Esophagus (tissue), 2 donors: ENCODE results near the gene FOXP1. TPM values are rescaled to one million over a fixed set of nuclear protein-coding genes. Genes with fewer than 3 reads are reported as not detected.

ENCODE experiments used
- H3K27ac ChIP-seq, 2 donors: one replicate each; pipeline ENCODE4 v1.5.1; 2013; ENCODE audit warnings: low read depth in 2 of 2, mild to moderate bottlenecking in 2 of 2, inconsistent platforms in 1 of 2, low read length in 1 of 2, moderate library complexity in 1 of 2
- H3K27me3 ChIP-seq, 2 donors: one replicate each; pipeline ENCODE4 v1.6.1; 2013; ENCODE audit warnings: low read length in 2 of 2, control low read depth in 1 of 2, mild to moderate bottlenecking in 1 of 2; ENCODE audit not compliant: insufficient read depth in 2 of 2, control insufficient read depth in 1 of 2
- H3K36me3 ChIP-seq, 2 donors: one replicate each; pipeline ENCODE4 v1.6.1; 2013; ENCODE audit warnings: low read length in 1 of 2; ENCODE audit not compliant: control insufficient read depth in 2 of 2, insufficient read depth in 2 of 2
- H3K4me1 ChIP-seq, 2 donors: one replicate each; pipeline ENCODE4 v1.6.1; 2013; ENCODE audit warnings: low read length in 1 of 2; ENCODE audit not compliant: control insufficient read depth in 2 of 2, insufficient read depth in 2 of 2
- H3K4me3 ChIP-seq, 2 donors: one replicate each; pipeline ENCODE4 v1.5.1; 2013; ENCODE audit warnings: low read length in 2 of 2, mild to moderate bottlenecking in 2 of 2, low read depth in 1 of 2, moderate library complexity in 1 of 2
- H3K9me3 ChIP-seq, 2 donors: one replicate each; pipeline ENCODE4 v1.6.1; 2013; ENCODE audit warnings: mild to moderate bottlenecking in 2 of 2, low read depth in 1 of 2, low read length in 1 of 2, moderate library complexity in 1 of 2; ENCODE audit not compliant: control insufficient read depth in 2 of 2, insufficient read depth in 1 of 2
- WGBS, 2 donors: extraction: QIAGEN DNeasy Blood & Tissue Kit; methylation state at CpG; one replicate each; pipeline ENCODE4 v1.1.7; 2013; 5-methylcytosine and 5-hydroxymethylcytosine counted together
- polyA plus RNA-seq, 2 donors: library from polyadenylated mRNA; stranded (reverse); fragments of 200-250 nt; gene quantifications; one replicate each; pipeline ENCODE4 v1.2.3, GENCODE V29; 2013
- donor health status: healthy with polysubstance abuse.
- donor health status: Bipolar disorder and iron deficiency.

Gene FOXP1
- polyA plus RNA-seq, 2 donors = 10.7 to 20.4 TPM

GRCh38 chr3:71398157-71398836 is 185.2 kb downstream of the FOXP1 start:
- no peaks in the 10 kb centered on the region for H3K9me3 ChIP-seq
- no peak overlapping the region for H3K27ac ChIP-seq
- 30 to 33% methylated on average over 4 of the region's 4 CpGs for whole genome bisulfite sequencing, 2 donors
- no peaks in the 10 kb centered on the region for H3K36me3 ChIP-seq
- no peak overlapping the region for H3K4me3 ChIP-seq
- peaks cover 0 to 6% of the 10 kb centered on the region in 2 donors for H3K4me1 ChIP-seq
- no peaks in the 10 kb centered on the region for H3K27me3 ChIP-seq

GRCh38 chr3:71397726-71398125 is 185.8 kb downstream of the FOXP1 start:
- no peaks in the 10 kb centered on the region for H3K9me3 ChIP-seq
- peaks cover 0 to 6% of the 10 kb centered on the region in 2 donors for H3K4me1 ChIP-seq
- H3K4me3 ChIP-seq = no peak overlapping the region
- H3K27ac ChIP-seq = no peak overlapping the region
- H3K36me3 ChIP-seq = no peaks in the 10 kb centered on the region
- WGBS, 2 donors = 49 to 66% methylated on average over 2 of the region's 2 CpGs
- no peaks in the 10 kb centered on the region for H3K27me3 ChIP-seq

- Histone ChIP-seq H3K9me3 (no peaks in the 10 kb centered on the region), H3K36me3 (no peaks in the 10 kb centered on the region), H3K27me3 (no peaks in the 10 kb centered on the region), H3K4me3 (no peak overlapping the region), H3K4me1 (peaks cover 0 to 6% of the 10 kb centered on the region in 2 donors), H3K27ac (no peak overlapping the region)
- 28% methylated on average over 5 of the region's 5 CpGs for WGBS, 2 donors
Measured at GRCh38 chr3:71397046-71397445, 186.5 kb downstream of the FOXP1 start.

- Histone ChIP-seq H3K4me1 (peaks cover 3 to 6% of the 10 kb centered on the region in 2 donors), H3K27ac (peak overlapping the region in 1 of 2 donors; percentile 49), H3K36me3 (no peaks in the 10 kb centered on the region), H3K9me3 (no peaks in the 10 kb centered on the region), H3K4me3 (no peak overlapping the region), H3K27me3 (no peaks in the 10 kb centered on the region)
- WGBS, 2 donors = 57 to 70% methylated on average over 7 of the region's 7 CpGs
Measured at GRCh38 chr3:71395927-71396695, 187.4 kb downstream of the FOXP1 start.

GRCh38 chr3:71395470-71395869 is 188.1 kb downstream of the FOXP1 start:
- H3K27ac ChIP-seq = no peak overlapping the region
- no peaks in the 10 kb centered on the region for H3K27me3 ChIP-seq
- H3K4me1 ChIP-seq = peaks cover 3 to 6% of the 10 kb centered on the region in 2 donors
- whole genome bisulfite sequencing, 2 donors = 52 to 74% methylated on average over 3 of the region's 3 CpGs
- no peaks in the 10 kb centered on the region for H3K36me3 ChIP-seq
- H3K4me3 ChIP-seq = no peak overlapping the region
- no peaks in the 10 kb centered on the region for H3K9me3 ChIP-seq

- WGBS, 2 donors = 96% methylated on average over 2 of the region's 2 CpGs
- H3K27ac ChIP-seq = no peak overlapping the region
Measured at GRCh38 chr3:71393745-71394144, 189.8 kb downstream of the FOXP1 start.

GRCh38 chr3:71393093-71393492 is 190.4 kb downstream of the FOXP1 start:
- H3K9me3 ChIP-seq = no peaks in the 10 kb centered on the region
- no peaks in the 10 kb centered on the region for H3K36me3 ChIP-seq
- H3K4me3 ChIP-seq = no peak overlapping the region
- H3K27ac ChIP-seq = no peak overlapping the region
- WGBS, 2 donors = 91 to 92% methylated on average over 1 of the region's 1 CpG
- H3K27me3 ChIP-seq = no peaks in the 10 kb centered on the region
- peaks cover 6 to 13% of the 10 kb centered on the region in 2 donors for H3K4me1 ChIP-seq

More at GRCh38 chr3:71393745-71394144, 189.8 kb downstream of the FOXP1 start:
- peaks cover 6 to 13% of the 10 kb centered on the region in 2 donors for H3K4me1 ChIP-seq
- no peaks in the 10 kb centered on the region for H3K27me3 ChIP-seq
- no peaks in the 10 kb centered on the region for H3K9me3 ChIP-seq
- H3K36me3 ChIP-seq = no peaks in the 10 kb centered on the region
- no peak overlapping the region for H3K4me3 ChIP-seq

GRCh38 chr3:71392251-71392650 is 191.3 kb downstream of the FOXP1 start:
- no peak overlapping the region for H3K4me3 ChIP-seq
- no peak overlapping the region for H3K27ac ChIP-seq
- peaks cover 6 to 13% of the 10 kb centered on the region in 2 donors for H3K4me1 ChIP-seq
- WGBS, 2 donors = 62 to 65% methylated on average over 2 of the region's 2 CpGs
- no peaks in the 10 kb centered on the region for H3K27me3 ChIP-seq
- H3K9me3 ChIP-seq = no peaks in the 10 kb centered on the region
- H3K36me3 ChIP-seq = no peaks in the 10 kb centered on the region

- no peaks in the 10 kb centered on the region for H3K27me3 ChIP-seq
- H3K4me1 ChIP-seq = peaks cover 6 to 13% of the 10 kb centered on the region in 2 donors
- WGBS, 2 donors = 86 to 87% methylated on average over 7 of the region's 7 CpGs
- H3K36me3 ChIP-seq = no peaks in the 10 kb centered on the region
- H3K4me3 ChIP-seq = no peak overlapping the region
- H3K9me3 ChIP-seq = no peaks in the 10 kb centered on the region
- no peak overlapping the region for H3K27ac ChIP-seq
Measured at GRCh38 chr3:71391361-71391760, 192.2 kb downstream of the FOXP1 start.
